Keratinocyte (primary cell): ENCODE data around the gene CMTR2. TPM values are rescaled to one million over a fixed set of nuclear protein-coding genes. Genes with fewer than 3 reads are reported as not detected.

ENCODE experiments used
- DNase-seq: peaks from one replicate; pipeline ENCODE4 v3.0.0-alpha.2; 2011; ENCODE audit warnings: low read depth, missing footprints, low spot score
- FAIRE-seq: peaks from 2 replicates; lab custom pipeline; 2011; peaks lifted over from hg19 to GRCh38; lab: Jason Lieb, UNC
- H2AFZ ChIP-seq: 2 replicates; pipeline ENCODE4 v1.6.0; 2012; ENCODE audit warnings: low read length, control low read depth, inconsistent platforms; ENCODE audit not compliant: control insufficient read depth
- H3K27ac ChIP-seq: 2 replicates; pipeline ENCODE4 v1.5.1; 2011; ENCODE audit warnings: low read length; ENCODE audit not compliant: control insufficient read depth, insufficient read depth
- H3K27me3 ChIP-seq: 3 replicates; pipeline ENCODE4 v1.6.0; 2011; ENCODE audit warnings: low read length; ENCODE audit not compliant: control insufficient read depth, insufficient read depth; ENCODE audit errors: extremely low read depth
- H3K36me3 ChIP-seq, 2 experiments: 2 replicates in 1 of 2; 3 replicates in 1 of 2; pipeline ENCODE4 v1.5.1; 2011; ENCODE audit warnings: low read length in 2 of 2, mild to moderate bottlenecking in 1 of 2; ENCODE audit not compliant: control insufficient read depth in 2 of 2, insufficient read depth in 2 of 2; ENCODE audit errors: extremely low read depth in 1 of 2
- H3K4me1 ChIP-seq: 3 replicates; pipeline ENCODE4 v1.5.1; 2011; ENCODE audit warnings: low read length; ENCODE audit not compliant: control insufficient read depth, insufficient read depth; ENCODE audit errors: extremely low read depth
- H3K4me2 ChIP-seq: 3 replicates; pipeline ENCODE4 v1.6.0; 2011; ENCODE audit warnings: low read depth, low read length; ENCODE audit not compliant: control insufficient read depth, insufficient read depth; ENCODE audit errors: extremely low read depth
- H3K4me3 ChIP-seq, 3 experiments: fragments of 200-600 bp in 1 of 3; sonication (generic) in 1 of 3; 2 replicates in 2 of 3; 3 replicates in 1 of 3; pipeline ENCODE4 v1.5.1; 2011 to 2016; ENCODE audit warnings: low read length in 3 of 3, mild to moderate bottlenecking in 3 of 3, control low read depth in 2 of 3, inconsistent platforms in 1 of 3, low read depth in 1 of 3, mixed read lengths in 1 of 3, mixed run types in 1 of 3, moderate library complexity in 1 of 3; ENCODE audit not compliant: control insufficient read depth in 2 of 3, insufficient read depth in 2 of 3; ENCODE audit errors: extremely low read depth in 1 of 3
- H3K79me2 ChIP-seq: 2 replicates; pipeline ENCODE4 v1.6.0; 2012; ENCODE audit warnings: low read length; ENCODE audit not compliant: control insufficient read depth, insufficient read depth
- H3K9ac ChIP-seq: 3 replicates; pipeline ENCODE4 v1.6.0; 2011; ENCODE audit warnings: low read length; ENCODE audit not compliant: control insufficient read depth, insufficient read depth; ENCODE audit errors: extremely low read depth
- H3K9me1 ChIP-seq: 3 replicates; pipeline ENCODE4 v1.6.0; 2011; ENCODE audit warnings: low read length; ENCODE audit not compliant: control insufficient read depth, insufficient read depth; ENCODE audit errors: extremely low read depth
- H3K9me3 ChIP-seq: 2 replicates; pipeline ENCODE4 v1.5.1; 2012; ENCODE audit warnings: low read depth, low read length; ENCODE audit not compliant: control insufficient read depth
- H4K20me1 ChIP-seq: 3 replicates; pipeline ENCODE4 v1.6.0; 2011; ENCODE audit warnings: low read length; ENCODE audit not compliant: control insufficient read depth, insufficient read depth; ENCODE audit errors: extremely low read depth
- EZH2 ChIP-seq: IDR thresholded peaks from one replicate; pipeline ENCODE4 v1.6.1; 2012; ENCODE audit warnings: inconsistent platforms, mild to moderate bottlenecking, low read length, moderate library complexity
- dilution Hi-C: fragments of 300-500 bp; cut with MboI; formaldehyde crosslinking; loops from one replicate; pipeline ENCODE4 v1.7.0; 2020; ENCODE audit warnings: low sequenced_read_pairs; ENCODE audit not compliant: extremely low pct_ligation_motif_present
- polyA plus RNA-seq, 5 experiments: library from polyadenylated mRNA; depleted of rRNA in 3 of 5; stranded (reverse) in 3 of 5; stranded (forward) in 1 of 5; unstranded in 1 of 5; fragments of >200 nt; gene quantifications; 1 replicate in 1 of 5; 2 replicates in 3 of 5; 3 replicates in 1 of 5; pipeline versions ENCODE4 v1.2.1 to v1.2.3, GENCODE V29; 2011 to 2012; ENCODE audit warnings: missing spikeins in 2 of 5, low read depth in 1 of 5, low replicate concordance in 1 of 5
- TF ChIP-seq, protein P1 (sequence below), 3 experiments: IDR thresholded peaks in 1 of 3; conservative IDR thresholded peaks in 1 of 3; optimal IDR thresholded peaks in 1 of 3; 2 replicates in 2 of 3; 3 replicates in 1 of 3; pipeline versions ENCODE3 to v1.5.1; 2011; ENCODE audit warnings: low read length in 3 of 3, mild to moderate bottlenecking in 3 of 3, moderate library complexity in 2 of 3, control low read depth in 1 of 3, inconsistent platforms in 1 of 3; ENCODE audit not compliant: insufficient read depth in 2 of 3; ENCODE audit errors: extremely low read depth in 1 of 3

Gene CMTR2
- polyA plus RNA-seq, 1 donor (not counting 4 experiments of a cell fraction or from before 2014, with no cell fraction given) = 37.9 TPM

DNA sequence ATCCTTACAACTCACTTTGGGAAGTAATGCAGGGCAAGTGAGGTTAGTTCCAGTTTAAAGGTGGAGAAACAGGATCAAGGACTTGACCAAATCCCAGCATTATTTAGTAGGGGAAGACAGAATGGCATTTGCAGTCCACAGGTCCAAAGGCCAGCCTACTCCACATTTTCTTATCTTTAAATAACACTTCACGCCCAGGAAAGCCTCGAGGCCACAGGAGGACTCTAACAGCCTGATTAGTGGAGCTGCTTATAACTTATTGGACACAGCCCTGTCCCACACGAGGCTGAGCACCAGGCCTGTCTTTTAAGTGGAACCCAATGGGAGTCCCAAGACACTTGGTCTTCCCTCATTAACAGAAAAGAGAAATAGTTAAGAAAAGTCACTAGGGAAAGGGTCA is 46.6 kb downstream of the CMTR2 start:
- H4K20me1 ChIP-seq = no peaks in the 10 kb centered on the region
- H3K9me3 ChIP-seq = no peaks in the 10 kb centered on the region
- dilution Hi-C loops = no loop called here
- H3K4me2 ChIP-seq = no peak overlapping the region
- no peaks in the 10 kb centered on the region for H3K4me1 ChIP-seq
- no peaks in the 10 kb centered on the region for H3K27me3 ChIP-seq
- no peaks in the 10 kb centered on the region for H3K79me2 ChIP-seq
- no peak for DNase-seq
- H3K27ac ChIP-seq = no peak overlapping the region
- no peak overlapping the region for H3K9ac ChIP-seq
- no peak for FAIRE-seq
- no peaks in the 10 kb centered on the region for H3K9me1 ChIP-seq
- H3K4me3 ChIP-seq = no peak overlapping the region
- no peaks in the 10 kb centered on the region for H3K36me3 ChIP-seq
- no peak overlapping the region for H2AFZ ChIP-seq
- TF ChIP-seq, protein P1, sequence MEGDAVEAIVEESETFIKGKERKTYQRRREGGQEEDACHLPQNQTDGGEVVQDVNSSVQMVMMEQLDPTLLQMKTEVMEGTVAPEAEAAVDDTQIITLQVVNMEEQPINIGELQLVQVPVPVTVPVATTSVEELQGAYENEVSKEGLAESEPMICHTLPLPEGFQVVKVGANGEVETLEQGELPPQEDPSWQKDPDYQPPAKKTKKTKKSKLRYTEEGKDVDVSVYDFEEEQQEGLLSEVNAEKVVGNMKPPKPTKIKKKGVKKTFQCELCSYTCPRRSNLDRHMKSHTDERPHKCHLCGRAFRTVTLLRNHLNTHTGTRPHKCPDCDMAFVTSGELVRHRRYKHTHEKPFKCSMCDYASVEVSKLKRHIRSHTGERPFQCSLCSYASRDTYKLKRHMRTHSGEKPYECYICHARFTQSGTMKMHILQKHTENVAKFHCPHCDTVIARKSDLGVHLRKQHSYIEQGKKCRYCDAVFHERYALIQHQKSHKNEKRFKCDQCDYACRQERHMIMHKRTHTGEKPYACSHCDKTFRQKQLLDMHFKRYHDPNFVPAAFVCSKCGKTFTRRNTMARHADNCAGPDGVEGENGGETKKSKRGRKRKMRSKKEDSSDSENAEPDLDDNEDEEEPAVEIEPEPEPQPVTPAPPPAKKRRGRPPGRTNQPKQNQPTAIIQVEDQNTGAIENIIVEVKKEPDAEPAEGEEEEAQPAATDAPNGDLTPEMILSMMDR (optimal IDR thresholded peaks at IDR 0.05 in 1 of 3, IDR thresholded peaks at IDR 0.05 in 1 of 3, conservative IDR thresholded peaks at IDR 0.05 in 1 of 3; ENCODE audit: extremely low read depth in 1 of 3, insufficient read depth in 2 of 3, low read length in 3 of 3) = no peak
- TF ChIP-seq EZH2 = no peak

DNA sequence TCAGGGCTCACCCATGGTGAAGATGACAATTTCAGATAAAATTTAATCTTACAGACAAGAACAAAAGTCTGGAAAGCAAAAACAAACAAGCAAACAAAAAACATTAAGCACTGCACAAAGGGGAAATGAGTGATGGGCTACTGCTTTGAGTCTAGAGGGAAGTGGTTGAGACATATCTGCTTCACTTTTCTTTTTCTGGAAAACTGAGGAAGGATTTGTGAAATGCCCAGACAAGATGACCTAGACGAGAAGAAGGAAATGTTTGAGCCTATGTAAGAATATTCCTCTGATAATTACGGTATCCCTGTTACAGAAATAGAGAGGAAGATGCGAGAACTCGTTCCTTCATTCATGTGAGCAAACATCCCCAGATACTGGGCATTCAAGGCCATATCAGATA is 47.2 kb downstream of the CMTR2 start:
- H3K4me2 ChIP-seq = no peak overlapping the region
- no peak overlapping the region for H3K9ac ChIP-seq
- H3K9me3 ChIP-seq = no peaks in the 10 kb centered on the region
- no peak overlapping the region for H3K4me3 ChIP-seq
- TF ChIP-seq, protein P1 (optimal IDR thresholded peaks at IDR 0.05 in 1 of 3, IDR thresholded peaks at IDR 0.05 in 1 of 3, conservative IDR thresholded peaks at IDR 0.05 in 1 of 3; ENCODE audit: extremely low read depth in 1 of 3, insufficient read depth in 2 of 3, low read length in 3 of 3) = no peak
- no peak for TF ChIP-seq EZH2
- no peaks in the 10 kb centered on the region for H4K20me1 ChIP-seq
- DNase-seq = no peak
- dilution Hi-C loops = no loop called here
- no peaks in the 10 kb centered on the region for H3K36me3 ChIP-seq
- no peak for FAIRE-seq
- no peaks in the 10 kb centered on the region for H3K9me1 ChIP-seq
- no peaks in the 10 kb centered on the region for H3K4me1 ChIP-seq
- no peak overlapping the region for H2AFZ ChIP-seq
- no peaks in the 10 kb centered on the region for H3K27me3 ChIP-seq
- H3K79me2 ChIP-seq = no peaks in the 10 kb centered on the region
- H3K27ac ChIP-seq = no peak overlapping the region

Other genes starting within 250 kb of the CMTR2 start
- 0.41 to 0.62 TPM (median 0.49 TPM) in 3 replicates for gene HYDIN, start 58.7 kb downstream of the CMTR2 start, polyA plus RNA-seq
- gene CALB2, start 69.3 kb upstream of the CMTR2 start, polyA plus RNA-seq = 0.39 to 1.4 TPM (median 1.2 TPM) in 3 replicates
- not detected in 3 replicates for gene TLE7, start 152.7 kb upstream of the CMTR2 start, polyA plus RNA-seq
- gene ZNF23, start 172.8 kb upstream of the CMTR2 start, polyA plus RNA-seq = 4.7 to 8.2 TPM (median 6.5 TPM) in 3 replicates
- gene ZNF19, start 199.9 kb upstream of the CMTR2 start, polyA plus RNA-seq = 1.2 to 1.7 TPM (median 1.2 TPM) in 3 replicates
- 0.14 TPM in 3 replicates for gene CHST4, start 237.0 kb upstream of the CMTR2 start, polyA plus RNA-seq